HL-60/S4 (cell line): ENCODE data around the gene FBXL12.
"Not testable (repeated sequence)": the region's sequence is repeated elsewhere in the genome, so short reads cannot be mapped to it uniquely, and the experiment has no call there.

Experiments used
- in situ Hi-C: fragments of 300-500 bp; cut with MboI; formaldehyde crosslinking; loops from 2 replicates; pipeline ENCODE4 v1.14.3; 2022; ENCODE audit warnings: low sequenced_read_pairs

FBXL12 gene, protein sequence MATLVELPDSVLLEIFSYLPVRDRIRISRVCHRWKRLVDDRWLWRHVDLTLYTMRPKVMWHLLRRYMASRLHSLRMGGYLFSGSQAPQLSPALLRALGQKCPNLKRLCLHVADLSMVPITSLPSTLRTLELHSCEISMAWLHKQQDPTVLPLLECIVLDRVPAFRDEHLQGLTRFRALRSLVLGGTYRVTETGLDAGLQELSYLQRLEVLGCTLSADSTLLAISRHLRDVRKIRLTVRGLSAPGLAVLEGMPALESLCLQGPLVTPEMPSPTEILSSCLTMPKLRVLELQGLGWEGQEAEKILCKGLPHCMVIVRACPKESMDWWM

DNA sequence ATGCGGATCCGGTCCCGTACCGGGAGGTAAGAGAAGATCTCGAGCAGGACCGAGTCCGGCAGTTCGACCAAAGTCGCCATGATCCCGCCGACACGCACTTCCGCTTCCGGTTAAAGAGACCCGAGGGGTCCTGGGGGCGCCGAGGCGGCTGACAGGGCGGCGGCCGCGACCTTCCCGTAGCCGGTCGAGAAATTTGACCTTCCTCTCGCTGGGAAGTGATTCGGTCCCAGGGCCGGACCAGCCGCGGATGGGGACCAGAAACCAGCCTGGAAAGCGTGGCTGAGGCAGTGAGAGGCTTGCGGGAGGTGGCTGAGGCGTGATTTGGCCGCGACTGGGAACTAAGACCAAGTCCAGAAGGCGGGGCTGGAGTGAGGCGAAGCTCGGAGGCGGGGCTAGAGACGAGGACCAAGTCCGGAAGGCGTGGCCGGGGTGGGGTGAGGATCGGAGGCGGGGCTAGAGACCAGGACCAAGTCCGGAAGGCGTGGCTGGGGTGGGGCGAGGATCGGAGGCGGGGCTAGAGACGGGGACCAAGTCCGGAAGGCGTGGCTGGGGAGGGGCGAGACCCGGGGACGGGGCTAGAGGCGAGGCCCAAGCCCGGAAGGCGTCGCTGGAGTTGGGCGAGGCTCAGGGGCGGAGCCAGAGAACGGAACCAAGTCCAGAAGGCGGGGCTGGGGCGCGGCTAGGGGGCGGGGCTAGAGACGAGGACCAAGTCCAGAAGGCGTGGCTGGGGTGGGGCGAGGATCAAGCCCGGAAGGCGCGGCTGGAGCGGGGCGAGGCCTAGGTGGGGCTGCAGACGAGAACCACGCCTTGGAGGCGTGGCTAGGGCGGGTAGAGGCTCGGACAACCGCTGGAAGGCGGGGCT lies at the start of gene FBXL12:
FBXL12 (minus strand) TSS at position 346 of the 862 bp plus-strand sequence; CDS start at position 80, 266 bp downstream.
- in situ Hi-C loops, result no loop called here

DNA sequence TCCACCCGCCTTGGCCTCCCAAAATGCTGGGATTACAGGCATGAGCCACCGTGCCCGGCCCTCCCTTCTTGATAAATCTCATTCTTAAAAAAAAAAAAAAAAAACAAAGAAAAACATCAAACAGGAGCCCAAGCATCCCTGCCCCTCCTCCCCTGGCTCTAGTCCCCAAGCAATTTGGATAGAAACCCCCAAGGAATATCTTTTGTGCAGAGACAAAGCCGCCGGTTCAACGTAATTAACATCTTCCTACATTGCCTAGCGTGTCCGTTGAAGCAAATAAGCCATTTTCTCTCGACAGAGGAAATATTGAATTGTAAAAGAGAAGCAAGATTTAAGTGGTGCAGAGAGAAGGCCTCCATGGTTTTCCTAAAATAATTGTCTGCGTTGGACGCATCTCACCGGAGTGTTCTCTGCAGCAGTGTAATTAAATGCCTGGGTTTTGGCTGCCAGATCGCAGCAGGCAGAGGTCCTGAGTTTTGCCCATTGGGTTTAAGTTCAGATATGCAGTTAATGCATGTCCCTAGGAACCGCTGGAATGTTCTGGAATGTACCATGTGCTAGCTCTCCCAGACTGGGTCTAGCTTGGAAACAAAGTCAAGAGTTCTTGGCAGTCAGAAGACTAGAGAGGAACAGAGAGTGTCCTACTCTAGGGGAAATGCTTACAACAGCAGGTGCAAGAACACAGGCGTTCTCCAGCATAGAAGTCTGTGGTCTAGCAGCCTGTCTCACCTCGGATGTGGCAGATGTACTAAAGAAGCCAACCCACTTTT lies 47.0 kb upstream of the FBXL12 start:
- in situ Hi-C loops, result no loop called here

DNA sequence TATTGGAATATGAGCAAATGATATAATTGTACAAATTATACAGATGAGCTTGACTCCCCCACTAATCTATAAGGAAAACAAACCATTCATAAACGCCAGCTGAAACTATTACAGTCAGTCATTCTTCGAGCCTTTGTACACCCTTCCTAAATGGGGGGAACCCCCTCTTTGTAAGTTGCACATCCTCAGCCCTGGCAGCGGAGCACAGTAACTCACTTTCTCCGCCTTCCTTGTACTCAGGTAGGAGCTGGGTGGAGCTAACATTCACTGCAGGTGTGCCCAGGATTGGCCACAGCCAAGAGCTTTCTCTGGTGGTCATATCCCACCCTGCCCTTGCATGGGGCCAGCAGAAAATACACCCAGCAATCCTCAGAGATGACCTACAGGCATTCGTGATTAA lies 44.9 kb upstream of the FBXL12 start:
- in situ Hi-C loops, result no loop called here

DNA sequence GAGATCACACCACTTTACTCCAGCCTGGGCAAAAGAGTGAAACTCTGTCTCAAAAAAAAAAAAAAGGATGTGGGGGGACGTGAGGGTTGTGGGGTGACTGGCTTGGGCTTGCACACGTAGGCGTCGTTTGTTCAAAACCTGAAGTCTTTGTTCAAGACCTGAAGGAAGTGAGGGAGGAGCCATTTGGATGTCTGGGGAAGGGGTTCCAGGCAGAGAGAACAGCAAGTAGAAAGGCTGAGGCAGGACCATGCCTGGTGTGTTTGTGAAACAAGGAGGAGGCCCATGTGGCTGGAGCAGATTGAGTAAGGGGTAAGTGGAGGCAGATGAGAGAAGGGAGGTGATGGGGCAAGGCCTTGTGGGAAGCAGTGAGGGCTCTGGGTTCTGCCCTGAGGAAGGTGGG lies 44.1 kb upstream of the FBXL12 start:
- in situ Hi-C loops, result no loop called here

DNA sequence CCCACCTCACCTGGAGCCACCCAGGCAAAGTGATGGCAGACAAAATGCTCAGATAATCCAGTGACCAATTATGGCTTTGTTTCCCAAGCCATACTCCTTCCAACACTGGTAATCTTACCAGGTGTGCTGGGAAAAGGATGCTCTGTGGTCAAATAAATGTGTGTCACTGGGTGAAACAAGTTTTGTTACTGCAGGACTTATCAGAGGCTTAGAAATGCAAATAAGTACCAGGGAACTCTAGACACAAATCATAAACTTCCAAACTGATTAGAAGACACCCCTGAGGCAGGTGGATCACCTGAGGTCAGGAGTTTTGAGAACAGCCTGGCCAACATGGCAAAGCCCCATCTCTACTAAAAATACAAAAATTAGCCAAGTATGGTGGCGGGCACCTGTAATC lies 42.6 kb upstream of the FBXL12 start:
- in situ Hi-C loops, result no loop called here

DNA sequence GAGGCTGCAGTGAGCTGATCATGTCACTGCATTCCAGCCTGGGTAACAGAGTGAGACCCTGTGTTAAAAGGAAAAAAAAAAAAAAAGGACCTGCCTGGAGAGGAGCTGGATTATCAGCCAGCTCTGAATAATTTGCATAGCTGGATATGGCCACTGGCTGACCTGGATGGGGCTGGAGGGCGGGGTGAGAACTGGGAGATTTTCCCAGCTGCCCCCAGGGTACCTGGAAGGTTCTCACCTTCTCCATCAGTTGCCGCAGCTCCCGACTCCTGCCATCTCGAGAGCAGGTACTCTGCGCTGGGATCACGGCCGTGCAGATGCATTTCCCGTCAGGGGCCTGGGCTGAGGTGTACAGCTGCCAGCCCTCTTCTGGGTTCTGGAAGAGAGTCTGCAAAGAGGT lies 41.5 kb upstream of the FBXL12 start:
- in situ Hi-C loops, result no loop called here

DNA sequence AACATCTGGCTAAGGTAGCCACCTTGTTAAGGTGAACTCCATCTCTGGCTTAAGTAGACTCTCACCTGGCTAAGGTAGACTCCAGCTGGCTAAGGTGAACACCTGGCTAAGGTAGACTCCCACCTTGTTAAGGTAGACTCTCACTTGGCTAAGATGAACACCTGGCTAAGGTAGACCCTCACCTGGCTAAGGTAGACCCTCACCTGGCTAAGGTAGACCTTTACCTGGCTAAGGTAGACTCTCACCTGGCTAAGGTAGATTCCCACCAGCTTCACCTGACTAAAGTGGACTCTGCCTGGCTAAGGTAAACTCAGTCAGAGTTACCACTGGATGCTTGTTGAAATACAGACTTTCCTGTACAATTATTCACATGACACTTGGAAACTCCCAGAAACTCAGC lies 39.9 kb upstream of the FBXL12 start:
- in situ Hi-C loops, result no loop called here

DNA sequence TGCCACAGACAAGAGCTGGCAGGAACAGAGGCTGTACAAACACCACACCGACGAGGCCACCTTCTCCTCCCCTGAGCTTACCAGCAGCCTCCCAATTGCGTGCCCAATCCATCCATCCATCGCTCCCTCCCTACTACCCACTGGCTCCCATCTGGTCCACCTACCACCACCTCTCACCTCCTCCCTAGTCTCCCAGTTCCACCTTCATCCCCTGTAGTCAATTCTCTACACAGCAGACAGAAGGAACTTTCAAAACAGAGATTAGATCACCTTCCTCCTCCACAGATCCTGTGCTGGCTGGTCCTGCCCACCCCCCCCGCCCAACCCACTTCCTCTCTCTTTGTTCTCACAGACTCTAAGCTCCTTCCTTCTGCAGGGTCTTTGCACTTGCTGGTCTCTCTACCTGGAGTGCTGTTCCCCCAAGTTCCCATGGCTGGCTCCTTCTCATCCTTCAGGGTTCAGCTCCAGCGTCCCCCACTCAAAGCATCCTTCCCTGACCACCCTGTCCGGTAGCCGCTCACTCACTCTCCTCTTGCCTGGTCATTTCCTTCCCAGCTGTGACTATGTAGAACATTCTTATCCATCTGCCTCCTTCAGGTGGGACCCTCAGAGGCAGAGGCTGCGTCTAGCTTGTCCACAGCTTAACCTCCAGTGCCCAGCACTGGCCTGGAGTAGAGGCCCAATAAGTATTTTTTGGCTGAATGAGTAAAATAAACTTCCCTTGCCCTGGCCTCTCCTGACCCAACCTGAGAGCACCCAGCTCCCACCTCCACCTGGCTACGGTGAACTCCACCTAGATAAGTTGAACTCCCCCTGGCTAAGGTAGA lies 39.3 kb upstream of the FBXL12 start:
- in situ Hi-C loops, result no loop called here

DNA sequence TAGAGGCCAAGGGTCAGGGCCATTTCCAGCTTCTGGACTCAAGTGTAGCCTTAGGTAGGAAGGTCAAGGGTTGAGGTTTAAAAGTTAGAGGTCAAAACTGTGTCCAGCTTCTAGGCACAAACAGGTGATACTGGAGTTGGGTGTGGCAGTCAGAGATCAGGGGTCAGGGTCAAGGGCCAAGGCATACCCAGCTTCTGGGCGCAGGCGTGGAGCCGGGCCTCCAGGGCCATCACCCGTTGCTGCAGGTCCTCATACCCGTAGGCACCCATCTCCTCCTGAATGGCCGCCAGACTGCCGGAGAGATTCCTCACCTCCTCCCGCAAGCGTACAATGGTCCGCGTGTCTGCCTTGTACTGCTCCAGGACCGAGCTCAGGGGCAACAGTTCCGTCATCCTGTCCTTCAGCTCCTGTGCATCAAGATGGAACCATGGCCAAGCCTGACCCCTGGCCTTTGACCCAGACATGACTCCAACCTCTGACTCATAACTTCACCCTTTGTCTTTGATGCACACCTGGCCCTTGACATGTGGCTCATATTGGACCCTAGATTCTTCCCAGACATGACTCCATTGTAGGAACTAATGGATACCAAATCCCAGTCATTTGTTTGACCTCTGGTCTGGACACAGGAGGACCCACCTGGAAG lies 38.3 kb upstream of the FBXL12 start:
- in situ Hi-C loops, result no loop called here

DNA sequence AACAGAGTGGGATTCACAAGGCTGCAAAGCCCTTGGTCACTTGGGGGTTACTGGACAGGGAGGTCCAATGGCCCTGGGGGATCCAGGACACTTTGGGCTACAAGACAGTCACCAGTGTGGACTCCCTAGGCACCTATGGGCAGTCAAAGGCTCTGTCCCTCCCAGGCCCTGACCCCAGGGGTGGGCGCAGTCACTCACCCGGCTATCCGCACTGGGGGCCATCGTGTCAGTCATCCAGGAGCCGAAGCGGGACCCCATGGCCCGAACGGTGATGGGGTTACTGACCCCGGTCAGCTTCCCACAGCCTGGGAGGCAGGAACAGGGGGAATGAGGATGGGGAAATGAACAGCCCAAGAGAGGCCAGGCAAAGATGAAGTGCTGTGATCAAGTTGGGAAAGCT lies 37.7 kb upstream of the FBXL12 start:
- in situ Hi-C loops, result no loop called here

DNA sequence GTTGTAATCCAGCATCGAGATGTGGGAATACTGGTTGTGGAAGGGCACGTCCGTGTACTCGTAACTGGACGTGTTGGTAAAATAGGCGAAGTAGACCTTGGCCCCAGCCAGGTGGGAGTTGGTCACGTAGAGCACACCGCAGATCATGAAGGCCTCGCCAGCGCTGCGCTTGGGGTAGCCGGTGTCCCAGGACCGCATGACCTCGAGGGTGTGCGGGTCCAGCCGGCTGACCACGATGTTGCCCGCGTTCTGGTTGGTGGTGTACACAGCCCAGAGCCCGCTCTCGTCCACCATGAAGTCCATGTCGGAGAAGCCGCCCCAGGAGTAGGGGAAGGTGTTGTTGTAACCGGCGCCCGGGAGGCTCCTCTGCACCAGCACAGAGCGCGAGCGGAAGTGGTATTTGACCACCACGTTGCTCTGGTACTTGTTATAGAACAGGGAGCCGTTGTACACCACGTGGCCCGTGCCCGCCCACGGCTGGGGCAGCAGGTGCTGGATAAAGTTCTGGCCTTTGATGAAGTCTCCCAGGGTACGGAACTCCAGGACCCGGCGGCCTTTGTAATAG lies 35.5 kb upstream of the FBXL12 start:
- in situ Hi-C loops, result no loop called here

DNA sequence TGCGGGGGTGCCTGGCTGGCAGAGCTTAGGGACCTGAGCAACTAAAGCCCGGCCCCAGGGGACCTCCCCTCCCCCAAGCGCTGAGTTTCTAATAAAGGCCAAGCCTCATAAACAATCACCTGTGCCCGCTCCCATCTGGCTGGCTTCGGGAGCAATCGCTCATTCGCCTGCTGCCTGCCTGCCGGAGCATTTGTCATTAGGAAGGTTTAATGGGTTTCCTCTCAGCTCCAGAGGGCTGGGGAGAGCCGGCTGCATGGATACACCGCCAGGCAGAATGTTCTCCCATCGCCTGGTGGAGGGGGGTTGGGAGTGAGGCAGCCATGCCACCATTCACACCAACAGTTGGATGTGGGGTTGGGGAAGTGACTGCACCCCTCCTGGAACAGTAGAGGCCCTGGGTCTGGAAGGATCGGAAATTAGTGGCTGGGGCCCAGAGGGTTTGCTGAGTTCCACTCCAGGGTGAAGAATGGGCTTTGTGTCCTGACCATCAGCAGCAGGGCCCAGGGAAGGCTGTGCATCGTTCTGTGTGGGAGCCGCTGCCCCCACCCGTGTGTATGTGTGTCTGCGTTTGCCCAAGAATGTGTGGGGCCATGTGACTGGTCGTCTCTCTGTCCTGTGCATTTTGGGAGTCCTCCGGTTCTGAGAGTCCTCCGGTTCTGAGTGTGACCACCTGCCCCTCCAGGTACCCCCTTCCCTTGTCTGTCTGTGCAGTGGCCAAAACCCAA lies 31.5 kb upstream of the FBXL12 start:
- in situ Hi-C loops, result no loop called here

DNA sequence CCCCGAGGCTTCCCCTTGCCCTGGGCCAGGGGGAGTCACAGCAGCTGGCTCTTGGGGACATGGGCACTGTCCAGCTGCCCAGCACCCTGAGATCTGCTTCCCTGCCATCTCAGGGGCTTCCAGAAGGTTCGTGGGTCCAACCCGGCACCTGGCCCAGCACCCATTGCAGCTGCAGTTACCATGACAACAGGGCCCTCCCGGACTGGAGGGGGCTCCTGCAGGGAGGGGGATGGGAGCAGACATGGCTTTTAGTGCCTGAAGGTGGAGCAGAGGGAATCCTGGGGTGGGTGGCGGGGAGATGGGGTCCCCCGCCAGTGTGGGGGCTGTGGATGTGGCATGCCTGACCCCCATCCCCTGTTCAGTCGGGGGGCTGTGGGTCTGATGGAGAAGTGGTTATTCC lies 30.9 kb upstream of the FBXL12 start:
- in situ Hi-C loops, result no loop called here

DNA sequence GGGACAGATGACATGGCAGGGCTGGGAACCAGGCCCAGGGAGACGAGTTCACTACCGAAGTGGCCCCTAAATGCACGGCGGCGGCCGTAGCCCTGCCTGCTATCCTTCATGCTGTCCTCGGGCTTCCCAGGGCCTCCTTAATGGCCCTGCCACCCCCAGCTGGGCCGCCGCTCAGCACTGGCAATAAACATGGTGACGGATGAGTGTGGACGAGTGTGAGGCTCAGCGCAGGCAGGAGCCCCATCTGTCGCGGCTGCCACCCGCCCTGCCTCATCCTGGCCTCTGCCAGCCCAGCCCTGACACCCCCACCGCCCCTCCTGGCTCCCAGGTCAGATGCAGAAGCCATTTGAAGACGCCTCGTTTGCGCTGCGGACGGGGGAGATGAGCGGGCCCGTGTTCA lies 29.9 kb upstream of the FBXL12 start:
- in situ Hi-C loops, result no loop called here

DNA sequence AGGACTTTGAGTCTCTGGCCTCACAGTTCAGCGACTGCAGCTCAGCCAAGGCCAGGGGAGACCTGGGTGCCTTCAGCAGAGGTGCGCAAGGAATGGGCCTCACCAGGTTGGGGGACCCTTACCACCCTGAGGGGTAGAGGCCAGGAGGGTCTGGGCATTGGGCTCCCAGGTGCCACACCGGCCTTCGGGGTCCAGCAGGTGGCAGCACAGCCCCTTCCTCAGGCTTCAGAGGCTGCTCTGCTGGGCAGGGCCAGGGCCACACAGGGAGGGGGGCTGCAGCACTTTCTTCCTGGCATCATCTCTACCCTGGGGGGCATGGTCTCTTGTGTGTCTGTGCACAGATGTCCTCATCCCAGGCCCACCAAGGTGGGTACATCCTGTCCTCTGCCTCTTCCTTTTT lies 29.2 kb upstream of the FBXL12 start:
- in situ Hi-C loops, result no loop called here

DNA sequence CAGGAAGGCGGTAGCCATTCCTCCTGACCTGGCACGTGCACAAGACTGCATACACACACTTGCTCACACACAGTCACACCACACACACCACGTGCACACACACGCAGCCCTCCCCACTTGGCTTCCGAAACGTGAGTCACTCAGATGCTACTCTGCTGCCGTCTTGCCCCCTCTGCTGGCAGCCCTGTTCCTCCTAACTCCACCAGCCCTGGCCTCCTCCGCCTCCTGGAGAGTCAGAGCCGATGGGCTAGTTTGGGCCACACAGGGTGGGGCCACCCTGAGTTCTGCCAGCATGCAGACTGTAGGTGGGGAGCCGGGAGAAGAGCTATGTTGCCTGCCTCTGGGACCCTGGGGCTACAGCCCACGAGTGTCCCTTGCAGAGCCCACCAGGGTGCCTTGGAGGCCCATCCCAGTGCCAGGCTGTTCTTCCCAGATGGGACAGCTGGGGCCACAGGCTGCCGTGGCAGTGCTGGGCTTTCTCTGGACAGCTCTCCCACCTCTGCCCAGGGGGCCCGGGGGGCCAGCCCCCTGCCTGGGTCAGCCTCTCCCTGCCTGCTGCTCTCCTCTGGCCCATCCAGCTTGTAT lies 28.3 kb upstream of the FBXL12 start:
- in situ Hi-C loops, result no loop called here

DNA sequence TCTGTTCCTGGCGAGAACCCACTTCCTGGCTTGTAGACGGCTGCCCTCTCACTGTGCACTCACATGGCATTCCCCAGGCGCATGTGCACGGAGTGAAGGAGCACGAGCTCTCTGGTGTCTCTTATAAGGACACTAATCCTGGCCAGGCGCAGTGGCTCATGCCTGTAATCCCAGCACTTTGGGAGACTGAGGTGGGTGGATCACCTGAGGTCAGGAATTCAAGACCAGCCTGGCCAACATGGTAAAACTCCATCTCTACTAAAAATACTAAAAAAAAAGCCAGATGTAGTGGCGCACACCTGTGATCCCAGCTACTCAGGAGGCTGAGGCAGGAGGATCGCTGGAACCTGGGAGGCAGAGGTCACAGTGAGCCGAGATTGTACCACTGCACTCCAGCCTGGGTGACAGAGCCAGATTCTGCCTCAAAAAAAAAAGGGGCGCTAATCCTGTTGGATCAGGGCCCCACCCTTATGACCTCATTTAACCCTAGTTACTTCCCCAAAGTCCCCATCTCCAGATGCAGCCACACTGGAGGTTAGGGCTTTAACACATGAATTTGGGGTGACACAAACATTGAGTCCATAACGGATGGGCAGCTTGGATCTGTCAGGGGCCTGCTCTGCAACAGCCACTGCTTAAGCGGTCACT lies 24.9 kb upstream of the FBXL12 start:
- in situ Hi-C loops, result not testable (repeated sequence)
